ENCODE measurements around the gene PODXL2.

Gene PODXL2

GRCh38 chr3:127660621-127661251 is 31.8 kb downstream of the PODXL2 start:
- no peak for DNase-seq (ENCODE audit: insufficient read length, low spot score)
- TF ChIP-seq CTCF (IDR thresholded peaks at IDR 0.05; ENCODE audit: insufficient read depth, missing control alignments): no peak
- FAIRE-seq: no peak

GRCh38 chr3:127661600-127661999 is 32.6 kb downstream of the PODXL2 start:
- DNase-seq (ENCODE audit: insufficient read length, low spot score) (no peak), FAIRE-seq (no peak)
- TF ChIP-seq CTCF (IDR thresholded peaks at IDR 0.05; ENCODE audit: insufficient read depth, missing control alignments): no peak

GRCh38 chr3:127662001-127662469 is 33.0 kb downstream of the PODXL2 start:
- DNase-seq (ENCODE audit: insufficient read length, low spot score) (no peak), FAIRE-seq (no peak)
- TF ChIP-seq CTCF (IDR thresholded peaks at IDR 0.05; ENCODE audit: insufficient read depth, missing control alignments): no peak

- no peak for DNase-seq (ENCODE audit: insufficient read length, low spot score)
- no peak for FAIRE-seq
- no peak for TF ChIP-seq CTCF (IDR thresholded peaks at IDR 0.05; ENCODE audit: insufficient read depth, missing control alignments)
These were observed 34.2 kb downstream of the PODXL2 start for GRCh38 chr3:127663151-127663550.

GRCh38 chr3:127665165-127665564 is 36.2 kb downstream of the PODXL2 start:
- DNase-seq (ENCODE audit: insufficient read length, low spot score): no peak
- TF ChIP-seq CTCF (IDR thresholded peaks at IDR 0.05; ENCODE audit: insufficient read depth, missing control alignments): no peak
- FAIRE-seq: no peak

- DNase-seq (ENCODE audit: insufficient read length, low spot score) (no peak), FAIRE-seq (no peak)
- no peak for TF ChIP-seq CTCF (IDR thresholded peaks at IDR 0.05; ENCODE audit: insufficient read depth, missing control alignments)
These were observed 36.6 kb downstream of the PODXL2 start for GRCh38 chr3:127665586-127665985.

- FAIRE-seq: no peak
- no peak for TF ChIP-seq CTCF (IDR thresholded peaks at IDR 0.05; ENCODE audit: insufficient read depth, missing control alignments)
- no peak for DNase-seq (ENCODE audit: insufficient read length, low spot score)
These were observed 37.7 kb downstream of the PODXL2 start for GRCh38 chr3:127666676-127667075.

All from D721Med (cell line).